HG03558 (cell line): ENCODE measurements around the gene CORO2A.
"Not testable (repeated sequence)": the region's sequence is repeated elsewhere in the genome, so short reads cannot be mapped to it uniquely, and the experiment has no call there.

ENCODE experiments used
- ATAC-seq: cut with Tn5 transposase; IDR thresholded peaks from one replicate; pipeline ENCODE4 v1.9.1; 2021; ENCODE audit warnings: moderate number of reproducible peaks; ENCODE audit not compliant: unreplicated experiment; ENCODE audit errors: extremely low read depth

Gene CORO2A

DNA sequence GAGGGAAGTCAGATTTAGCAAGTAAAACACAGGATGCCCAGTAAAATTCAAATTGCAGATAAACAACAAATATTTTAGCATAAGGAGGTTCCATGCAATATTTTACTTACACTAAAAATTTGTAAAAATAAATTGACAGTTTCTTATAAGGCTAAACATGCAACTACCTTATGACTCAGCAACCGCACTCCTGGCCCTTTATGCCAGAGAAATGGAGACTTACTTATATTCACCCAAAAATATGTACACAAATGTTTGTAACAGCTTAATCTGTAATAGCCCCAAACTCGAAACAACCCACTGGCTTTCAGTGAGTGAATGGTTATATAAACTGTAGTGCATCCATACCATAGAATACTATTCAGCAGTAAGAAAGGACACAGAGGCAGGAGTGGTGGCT, 44.9 kb downstream of the CORO2A start:
- no peak for ATAC-seq

DNA sequence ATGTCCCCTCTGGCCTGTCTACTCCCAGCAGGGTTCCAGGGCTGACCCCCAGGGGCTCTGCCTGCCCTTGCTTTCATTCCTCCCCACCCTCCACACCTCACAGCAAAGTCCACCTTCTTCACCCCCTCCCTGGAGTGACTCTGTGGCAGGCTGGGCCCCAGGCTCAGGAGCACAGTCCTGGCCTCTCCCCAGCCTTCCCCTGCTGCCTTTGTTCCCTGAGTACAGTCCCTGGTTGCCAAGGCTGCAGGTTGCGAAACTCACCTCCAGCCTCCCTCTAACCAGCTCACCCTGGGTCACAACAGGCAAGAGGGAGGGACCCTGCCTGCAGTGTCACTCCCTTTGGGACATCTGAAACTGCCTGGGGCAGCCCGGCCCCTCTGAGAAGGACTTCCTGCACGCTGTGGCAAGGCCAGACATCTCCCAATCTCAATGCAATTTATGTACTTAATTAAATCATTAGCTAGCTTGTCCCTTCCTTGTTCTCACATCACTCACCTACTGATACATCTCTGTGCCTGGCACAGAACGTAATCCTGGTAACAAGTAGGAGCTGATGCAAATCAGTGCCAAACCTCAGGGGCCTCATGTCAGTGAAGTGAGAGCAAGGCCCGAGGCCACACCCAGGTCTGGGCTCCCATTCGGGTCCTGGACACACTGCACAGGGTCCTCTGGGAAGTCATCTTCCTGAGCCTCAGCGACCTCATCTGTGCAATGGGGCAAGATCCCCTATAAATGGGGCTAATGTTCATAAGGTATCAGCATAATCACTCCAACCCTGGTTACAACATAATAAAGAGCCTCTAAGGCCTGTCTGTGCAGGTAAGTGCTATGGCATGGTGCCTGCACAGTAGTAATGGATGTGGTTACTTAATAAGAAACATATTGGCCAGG, 46.1 kb downstream of the CORO2A start:
- ATAC-seq: no peak

DNA sequence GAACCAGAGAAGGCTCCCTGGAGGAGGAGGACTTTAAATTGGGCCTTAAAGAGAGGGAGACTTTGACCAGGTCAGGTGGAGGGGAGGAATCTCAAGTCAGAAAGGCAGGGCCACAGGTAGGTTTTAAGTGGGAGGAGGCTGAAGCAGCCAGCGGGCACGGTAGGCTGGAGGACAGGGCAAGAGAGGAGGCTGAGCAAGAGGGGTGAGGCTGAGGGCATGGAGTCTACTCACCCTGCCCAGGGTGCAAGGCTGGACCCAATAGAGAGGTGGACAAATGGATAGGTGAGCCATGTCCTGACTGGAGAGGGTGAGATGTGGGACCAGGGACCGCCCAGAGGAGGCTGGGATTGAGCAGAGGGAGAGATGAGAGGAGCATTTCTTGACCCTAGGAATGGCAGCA, 47.8 kb downstream of the CORO2A start:
- ATAC-seq: no peak

DNA sequence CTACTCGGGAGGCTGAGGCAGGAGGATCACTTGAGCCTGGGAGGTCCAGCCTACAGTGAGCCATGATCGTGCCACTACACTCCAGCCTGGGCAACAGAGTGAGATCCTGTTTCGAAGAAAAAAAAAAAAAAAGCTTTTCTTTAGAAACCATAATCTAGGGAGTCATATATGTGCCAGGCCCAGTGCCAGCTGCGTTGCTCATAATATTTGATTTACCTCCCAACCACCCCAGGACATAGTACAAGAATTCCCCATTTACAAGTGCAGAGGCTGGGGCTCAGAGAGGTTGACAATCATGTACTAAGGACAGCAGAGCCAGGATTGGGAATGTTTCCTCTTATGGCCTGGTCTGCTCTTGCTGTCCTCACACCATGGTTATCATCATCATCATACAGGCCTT, 48.4 kb downstream of the CORO2A start:
- ATAC-seq: no peak

DNA sequence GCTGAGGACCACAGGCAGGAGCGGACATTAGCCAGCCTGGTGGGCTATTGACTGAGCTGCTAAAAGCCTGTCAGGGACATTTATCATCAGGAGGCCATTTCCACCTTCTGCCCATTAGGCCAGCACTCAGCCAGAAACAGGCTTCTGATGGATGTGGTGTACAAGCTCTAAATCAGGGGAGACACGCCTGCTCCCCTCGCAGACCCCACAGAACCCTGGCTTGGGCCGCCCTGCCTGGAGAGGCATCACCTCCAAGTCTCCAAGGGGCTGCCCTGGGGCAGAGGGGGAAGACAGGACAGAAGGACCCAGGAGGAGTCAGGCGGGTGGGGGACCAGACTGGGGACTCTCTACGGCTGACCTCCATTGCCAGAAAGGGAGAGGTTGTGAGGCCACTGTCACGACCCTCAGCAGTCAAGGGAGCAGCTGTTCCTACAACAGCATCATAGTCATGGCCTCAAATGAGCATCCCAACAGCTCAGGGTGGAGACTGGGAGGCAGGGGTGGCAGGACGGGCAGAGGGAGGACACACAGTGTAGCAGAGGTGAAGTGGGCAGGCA, 49.4 kb downstream of the CORO2A start:
- ATAC-seq: no peak

DNA sequence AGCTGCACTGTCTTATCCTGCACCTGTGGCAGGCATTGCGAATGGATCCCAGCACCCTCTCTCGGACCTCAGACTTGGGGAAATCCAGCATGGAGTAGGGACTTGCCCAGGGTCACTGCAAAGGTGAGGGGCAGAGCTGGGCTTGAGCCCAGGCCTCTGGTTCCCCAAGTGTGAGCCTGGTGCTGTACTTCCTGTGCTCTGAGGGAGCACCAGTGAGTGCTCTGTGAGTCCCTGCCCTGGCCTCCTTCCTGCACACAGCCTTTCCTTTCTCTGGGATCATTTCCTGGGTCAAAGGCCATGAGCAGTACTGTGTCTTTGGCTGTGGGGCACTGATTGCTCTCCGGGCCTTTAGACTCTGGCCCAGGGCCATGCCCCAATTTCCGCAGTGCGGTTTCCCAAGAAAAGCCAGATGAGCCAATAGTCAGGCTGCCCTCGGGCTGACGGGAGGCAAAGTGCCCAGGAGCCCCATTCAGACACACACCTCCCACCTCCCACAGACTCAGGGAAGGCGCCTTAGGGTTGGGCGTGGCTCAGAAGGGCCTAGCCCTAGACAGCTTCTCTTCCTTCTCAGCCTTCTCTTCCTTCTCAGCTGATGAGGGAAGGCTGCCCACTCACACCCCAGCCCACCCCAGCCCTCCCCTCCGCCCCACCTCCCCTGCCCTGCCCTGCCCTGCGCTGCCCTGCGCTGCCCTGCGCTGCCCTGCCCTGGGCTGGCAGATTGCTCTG, 50.1 kb downstream of the CORO2A start:
- no peak for ATAC-seq

DNA sequence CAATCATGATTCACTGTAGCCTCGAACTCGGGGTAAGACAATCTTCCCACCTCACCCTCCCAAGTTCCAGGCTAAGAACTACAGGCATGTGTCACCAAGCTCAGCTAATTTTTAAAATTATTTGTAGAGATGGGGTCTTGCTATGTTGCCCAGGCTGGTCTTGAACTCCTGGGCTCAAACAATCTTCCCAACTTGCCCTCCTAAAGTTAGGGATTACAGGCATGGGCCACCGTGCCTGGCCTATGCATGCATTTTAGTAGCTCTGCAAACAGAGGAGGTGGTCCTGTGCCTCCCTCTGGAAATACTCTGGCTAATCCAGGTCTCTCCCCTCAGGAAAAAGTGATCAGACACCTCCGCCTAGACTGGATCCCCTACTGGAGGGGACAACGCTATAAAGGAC, 51.9 kb downstream of the CORO2A start:
- ATAC-seq: no peak

DNA sequence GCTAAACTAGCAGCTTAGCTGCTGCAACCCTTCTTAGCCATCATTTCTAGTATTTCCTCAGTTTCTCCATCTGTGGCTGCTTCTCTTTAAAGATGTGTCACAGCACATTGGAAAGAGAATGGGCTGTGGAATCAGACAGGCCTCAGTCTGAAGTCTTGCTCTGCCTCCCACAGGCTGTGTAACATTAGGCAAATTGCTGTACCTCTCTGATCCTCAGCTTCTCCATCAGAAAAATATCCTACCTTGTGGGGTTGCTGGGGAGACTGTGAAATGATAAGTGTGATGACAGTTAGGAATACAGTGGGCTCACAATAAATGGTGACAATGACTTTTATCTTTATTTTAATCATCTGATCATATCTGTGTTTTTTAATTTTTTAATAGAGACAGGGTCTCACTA, 55.9 kb downstream of the CORO2A start:
- no peak for ATAC-seq

DNA sequence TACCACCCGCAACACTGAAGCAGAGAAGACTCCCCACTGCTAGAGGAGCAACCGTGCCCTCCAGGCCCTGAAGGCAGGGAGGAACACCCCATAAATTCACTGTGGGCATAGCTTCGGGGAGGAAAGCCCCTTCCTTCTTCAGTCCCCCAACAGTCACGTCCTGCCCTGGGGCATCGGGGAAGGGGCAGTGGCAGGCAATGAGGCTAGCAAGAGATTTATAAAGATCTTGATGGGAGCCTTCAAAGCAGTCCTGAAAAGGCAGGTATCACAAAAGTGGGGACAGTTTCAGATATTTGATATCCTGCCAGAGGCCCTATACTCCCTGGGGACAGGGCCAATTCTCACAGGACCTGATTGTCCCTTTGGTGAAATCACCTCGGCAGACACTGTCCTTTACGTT, 56.5 kb downstream of the CORO2A start:
- ATAC-seq: no peak

DNA sequence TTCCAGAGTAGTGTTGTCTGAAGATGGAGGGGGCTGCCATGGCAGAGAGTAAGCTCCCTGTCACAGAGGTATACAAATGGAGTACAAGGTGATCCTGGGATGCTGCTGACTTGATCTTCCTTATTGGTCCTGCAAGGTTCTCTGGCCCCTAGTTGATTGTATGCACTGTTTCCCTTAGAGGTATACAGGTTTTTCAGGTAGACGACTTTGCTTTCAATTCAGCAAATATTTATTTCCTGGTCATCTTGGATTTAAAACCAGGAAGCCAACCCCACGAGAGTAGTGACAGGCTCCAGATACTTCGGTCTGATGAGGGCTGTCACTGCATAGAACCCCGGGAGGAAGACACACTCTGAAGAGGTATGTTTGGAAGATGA, 56.9 kb downstream of the CORO2A start:
- no peak for ATAC-seq

DNA sequence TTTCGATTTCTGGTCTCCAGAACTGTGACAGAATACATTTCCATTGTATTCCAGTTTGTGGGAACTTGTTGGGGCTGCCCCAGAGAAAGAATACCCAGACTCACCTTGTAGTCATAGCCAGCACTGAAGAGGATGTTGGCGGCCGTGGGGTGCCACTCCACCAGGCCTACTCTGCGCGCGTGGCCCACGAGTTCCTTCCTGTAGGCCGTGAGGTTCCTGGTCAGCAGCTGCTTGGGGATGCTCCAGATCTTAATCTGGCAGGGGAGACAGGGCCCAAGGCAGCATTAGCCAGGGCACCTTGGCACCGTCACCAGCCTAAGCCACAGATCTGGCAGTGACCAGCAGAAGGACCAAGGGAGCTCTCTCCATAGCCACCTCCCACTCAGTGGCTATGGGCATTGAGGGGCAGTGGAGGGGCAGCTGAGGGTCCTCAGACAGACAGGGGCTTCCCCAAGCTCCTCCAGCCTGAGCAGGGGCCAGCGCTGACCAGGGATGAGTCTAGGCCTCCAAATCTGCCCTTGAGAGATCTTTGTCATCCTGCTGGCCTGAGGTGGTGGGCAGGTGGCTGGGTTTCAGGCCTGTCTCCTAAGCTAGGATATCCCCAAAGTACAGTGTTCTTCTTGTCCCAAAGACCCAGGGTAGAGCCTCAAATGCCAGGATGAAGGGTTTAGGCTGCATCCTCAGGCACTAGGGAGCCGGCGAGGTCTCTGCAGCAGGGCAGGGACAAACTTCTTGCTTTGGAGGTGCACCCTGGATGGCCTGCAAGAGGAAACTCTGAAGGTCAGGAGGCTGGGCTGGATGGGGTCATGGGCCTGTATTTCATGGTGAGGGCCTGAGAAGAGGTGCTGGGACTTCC, 57.5 kb downstream of the CORO2A start:
- ATAC-seq: no peak

DNA sequence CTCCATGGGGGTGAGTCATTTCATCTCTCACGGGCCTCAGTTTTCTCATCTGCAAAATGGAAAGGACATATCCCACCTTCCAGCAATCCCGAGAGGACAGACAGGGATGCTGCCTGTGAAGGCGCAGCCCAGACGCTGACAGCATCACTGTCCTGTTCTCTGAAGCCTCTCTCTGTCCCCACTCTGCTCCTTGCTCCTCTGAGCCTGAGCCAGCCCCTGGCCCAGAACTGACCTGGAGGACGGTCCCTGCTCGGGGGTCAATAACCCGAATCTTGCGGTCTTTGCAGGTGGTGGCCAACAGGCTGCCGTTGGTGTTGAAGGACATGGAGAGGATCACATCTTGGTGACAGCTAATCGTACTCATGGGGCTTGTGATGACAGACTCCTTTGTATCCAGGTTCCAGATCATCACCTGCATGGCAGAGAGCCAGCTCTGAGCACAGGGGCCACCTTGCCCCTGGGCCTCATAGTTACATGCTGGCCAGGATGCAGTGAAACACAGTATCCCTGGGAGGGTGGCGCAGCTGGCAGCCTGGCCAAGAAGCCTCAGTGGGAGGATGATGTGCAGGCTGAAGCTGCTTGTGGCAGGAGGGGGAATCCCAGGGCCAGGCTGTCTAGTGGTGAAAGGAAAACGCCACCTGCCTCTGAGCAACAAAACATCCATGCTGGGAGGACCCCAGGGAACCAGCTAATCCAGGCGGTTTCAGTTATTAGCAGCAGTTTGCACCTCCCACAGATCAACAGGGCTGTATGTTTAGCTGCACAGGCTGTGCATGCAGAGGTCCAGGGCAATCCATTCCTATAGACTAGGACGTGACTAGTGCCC, 59.4 kb downstream of the CORO2A start:
- ATAC-seq: no peak

DNA sequence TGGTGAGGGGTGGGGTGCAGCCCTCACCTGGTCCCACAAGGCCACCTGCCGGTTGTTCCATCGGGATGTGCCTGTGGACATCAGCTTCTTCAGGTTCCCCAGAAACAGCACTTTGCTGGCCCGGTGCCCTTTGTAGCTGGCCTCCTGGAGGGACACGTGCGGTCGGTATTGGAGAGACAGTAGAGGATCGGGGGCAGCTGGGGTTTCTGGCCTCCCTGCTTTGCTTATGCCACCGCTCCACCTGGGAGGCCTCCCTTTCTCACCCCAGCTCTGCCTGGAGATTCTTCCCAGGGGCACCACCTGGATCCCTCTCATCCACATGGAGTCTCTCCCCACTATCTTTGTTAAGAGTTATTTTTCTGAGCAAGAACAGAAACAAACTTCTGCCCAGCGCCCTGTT, 60.3 kb downstream of the CORO2A start:
- no peak for ATAC-seq

DNA sequence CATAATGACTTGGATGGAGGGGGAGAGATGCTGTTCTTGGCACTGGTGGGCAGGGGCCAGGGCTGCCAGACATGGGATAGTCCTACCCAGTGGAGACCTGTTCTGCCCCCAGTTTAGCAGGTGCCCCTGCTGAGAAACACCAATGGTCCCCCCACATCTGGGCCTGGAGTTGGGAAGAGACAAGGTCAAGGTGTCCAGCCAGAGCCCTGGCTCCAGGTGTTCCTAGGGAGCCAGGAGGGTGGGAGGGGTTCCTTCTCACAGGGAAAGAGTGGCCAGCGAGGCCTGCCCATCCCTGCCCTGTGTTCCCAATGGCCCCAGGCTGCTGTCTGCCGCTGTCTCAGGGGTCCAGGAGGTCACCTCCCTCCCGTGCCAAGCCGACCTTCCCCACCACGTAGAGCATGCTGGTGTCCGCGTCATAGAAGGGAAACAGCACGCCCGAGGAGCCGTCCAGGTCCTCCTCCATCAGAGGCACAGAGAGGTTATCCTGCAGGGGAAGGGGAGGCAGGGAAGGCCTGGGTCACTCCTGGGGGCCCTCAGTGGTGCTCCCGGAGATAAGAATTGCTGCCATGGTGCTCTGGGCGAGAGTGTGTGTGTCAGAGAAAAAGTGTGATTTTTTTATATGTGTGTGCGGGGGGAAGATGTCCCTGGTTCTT, 61.7 kb downstream of the CORO2A start:
- no peak for ATAC-seq

DNA sequence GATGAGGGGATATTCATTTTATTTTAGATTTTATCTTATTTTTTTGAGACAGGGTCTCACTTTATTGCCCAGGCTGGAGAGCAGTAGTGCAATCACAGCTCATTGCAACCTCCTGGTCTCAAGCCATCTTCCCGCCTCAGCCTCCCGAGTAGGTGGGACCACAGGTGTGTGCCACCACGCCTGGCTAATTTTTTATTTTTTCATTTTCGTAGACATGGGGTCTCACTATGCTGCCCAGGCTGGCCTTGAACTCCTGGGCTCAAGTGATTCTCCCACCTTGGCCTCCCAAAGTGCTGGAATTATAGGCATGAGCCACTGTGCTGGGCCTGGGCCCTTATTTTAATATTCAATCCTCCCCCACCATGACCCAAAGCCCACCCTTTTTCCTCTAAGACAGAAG, 62.4 kb downstream of the CORO2A start:
- not testable (repeated sequence) for ATAC-seq

DNA sequence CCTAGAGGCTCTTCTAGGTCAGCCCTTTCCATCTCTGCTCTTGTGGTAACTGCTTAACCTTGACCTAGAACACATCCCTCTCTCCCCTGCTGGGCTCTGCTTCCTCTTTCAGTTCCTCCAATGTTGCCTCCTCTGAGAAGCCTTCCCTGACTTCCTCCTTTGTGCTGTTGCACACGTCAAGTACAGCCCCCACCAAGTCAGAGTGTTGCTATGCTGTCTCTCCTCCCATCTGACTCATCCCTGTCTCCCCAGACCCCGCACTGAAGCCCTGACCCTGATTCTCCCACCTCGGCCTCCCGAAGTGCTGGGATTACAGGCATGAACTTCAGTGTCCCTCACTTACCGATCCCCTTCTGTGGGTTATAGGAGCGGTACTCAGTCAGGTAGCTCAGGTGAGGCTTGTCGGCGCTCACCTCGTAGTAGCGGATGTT, 63.0 kb downstream of the CORO2A start:
- peak; percentile 49 for ATAC-seq

DNA sequence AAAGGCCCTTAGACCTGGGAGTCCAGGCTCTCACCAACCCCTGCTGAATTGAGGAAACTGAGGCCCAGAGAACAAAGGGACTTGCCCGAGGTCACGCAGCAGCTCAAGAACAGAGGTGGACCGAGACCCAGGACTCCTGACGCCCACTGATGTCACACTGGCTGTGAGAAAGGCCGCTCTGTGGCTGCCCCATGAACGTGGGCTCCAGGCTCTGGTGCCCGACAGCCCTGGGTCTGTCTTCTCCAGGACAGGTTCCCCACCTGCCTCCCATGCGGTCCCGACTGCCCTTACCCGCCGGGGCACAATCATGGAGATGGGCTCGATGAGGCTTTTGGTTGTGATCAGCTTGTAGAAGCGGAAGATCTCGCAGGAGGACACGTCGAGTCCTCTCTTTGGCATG, 64.1 kb downstream of the CORO2A start:
- no peak for ATAC-seq

DNA sequence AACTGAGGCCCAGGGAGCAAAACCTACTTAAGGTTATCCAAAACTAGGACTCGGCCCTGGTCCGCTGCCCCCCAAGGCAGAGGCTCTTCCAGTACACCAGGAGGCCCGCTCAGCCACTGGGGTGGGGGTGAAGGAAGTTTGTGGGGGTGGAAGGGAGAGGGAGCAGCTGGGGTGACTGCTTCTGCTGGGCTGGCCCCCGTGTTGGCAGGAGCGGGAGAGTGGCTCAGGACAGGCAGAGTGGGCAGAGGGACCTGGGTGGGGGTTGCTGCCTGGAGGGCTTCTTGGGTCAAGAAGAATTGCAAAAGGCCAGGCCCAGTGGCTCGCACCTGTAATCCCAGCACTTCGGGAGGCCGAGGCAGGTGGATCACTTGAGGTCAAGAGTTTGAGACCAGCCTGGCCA, 65.2 kb downstream of the CORO2A start:
- no peak for ATAC-seq
